Ishikawa (cell line): Measurements from ENCODE around the gene PIGR.

Experiments used
- CREB1 ChIP-seq: IDR thresholded peaks from 2 replicates; pipeline ENCODE4 v1.6.1; 2012; ENCODE audit warnings: low read depth
- MAX ChIP-seq: IDR thresholded peaks from 2 replicates; pipeline ENCODE4 v1.6.1; 2012
- REST ChIP-seq: IDR thresholded peaks from 2 replicates; pipeline ENCODE4 v1.6.1; 2012; ENCODE audit warnings: low read depth, mild to moderate bottlenecking
- TAF1 ChIP-seq: IDR thresholded peaks from 2 replicates; pipeline ENCODE4 v1.6.1; 2012; ENCODE audit warnings: low read depth, mild to moderate bottlenecking
- TEAD4 ChIP-seq: IDR thresholded peaks from 2 replicates; pipeline ENCODE4 v1.6.1; 2012

DNA sequence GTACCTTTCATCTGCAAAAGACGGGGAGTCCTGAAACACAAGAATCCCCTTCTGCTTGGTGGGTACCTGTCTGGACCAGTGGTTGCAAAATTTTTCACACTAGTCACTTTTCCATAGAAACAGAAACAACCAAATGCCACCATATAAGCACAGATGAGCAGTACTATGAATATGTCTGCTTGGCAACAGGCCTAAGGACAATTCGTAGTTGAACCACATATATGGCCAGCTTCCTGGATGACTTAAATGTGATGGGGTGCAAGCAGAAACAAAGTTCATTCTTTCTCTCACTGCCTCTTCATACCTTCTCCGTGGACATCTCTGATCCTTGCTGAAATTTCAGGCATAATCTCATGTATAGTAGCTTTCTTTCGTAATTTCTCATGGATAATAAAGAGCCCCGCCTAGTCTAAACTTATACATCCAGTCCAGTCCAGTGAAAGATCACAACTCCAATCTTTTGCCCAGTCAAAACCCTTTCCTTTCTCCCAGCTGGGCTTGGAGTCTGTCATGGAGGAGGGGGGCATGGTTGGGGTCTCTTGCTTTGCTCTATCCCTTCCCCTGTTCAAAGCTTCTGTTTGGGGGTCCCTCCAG, 16.9 kb upstream of the PIGR start:
- TF ChIP-seq CREB1: no peak
- TF ChIP-seq REST: no peak
- no peak for TF ChIP-seq MAX
- no peak for TF ChIP-seq TEAD4
- no peak for TF ChIP-seq TAF1
